OCI-LY3 (cell line): Measurements from ENCODE around the gene SLC12A8.

Source experiments
- CTCF ChIP-seq: fragments of 200-600, 300-600 bp; sonication (generic); IDR thresholded peaks from 2 replicates; pipeline ENCODE4 v1.5.1; 2014; ENCODE audit warnings: antibody characterized with exemption, low read length, low read depth
- EZH2phosphoT487 ChIP-seq: fragments of 200-600 bp; shearing (Covaris generic); IDR thresholded peaks from 2 replicates; pipeline ENCODE4 v1.6.1; 2018; ENCODE audit warnings: antibody characterized with exemption, mixed run types, low read depth

GRCh38 chr3:125177746-125178145 lies 34.8 kb downstream of the SLC12A8 start:
- TF ChIP-seq CTCF (no peak), EZH2phosphoT487 (no peak)
